ENCODE data around the gene DAPK2. TPM values are rescaled to one million over a fixed set of nuclear protein-coding genes. Genes with fewer than 3 reads are reported as not detected.
A peak's percentile ranks its signal among the peaks of the same experiment; 100 is the strongest.

DAPK2 gene
- total RNA-seq, 1 donor from 2014 or later: 0.88 TPM

DNA sequence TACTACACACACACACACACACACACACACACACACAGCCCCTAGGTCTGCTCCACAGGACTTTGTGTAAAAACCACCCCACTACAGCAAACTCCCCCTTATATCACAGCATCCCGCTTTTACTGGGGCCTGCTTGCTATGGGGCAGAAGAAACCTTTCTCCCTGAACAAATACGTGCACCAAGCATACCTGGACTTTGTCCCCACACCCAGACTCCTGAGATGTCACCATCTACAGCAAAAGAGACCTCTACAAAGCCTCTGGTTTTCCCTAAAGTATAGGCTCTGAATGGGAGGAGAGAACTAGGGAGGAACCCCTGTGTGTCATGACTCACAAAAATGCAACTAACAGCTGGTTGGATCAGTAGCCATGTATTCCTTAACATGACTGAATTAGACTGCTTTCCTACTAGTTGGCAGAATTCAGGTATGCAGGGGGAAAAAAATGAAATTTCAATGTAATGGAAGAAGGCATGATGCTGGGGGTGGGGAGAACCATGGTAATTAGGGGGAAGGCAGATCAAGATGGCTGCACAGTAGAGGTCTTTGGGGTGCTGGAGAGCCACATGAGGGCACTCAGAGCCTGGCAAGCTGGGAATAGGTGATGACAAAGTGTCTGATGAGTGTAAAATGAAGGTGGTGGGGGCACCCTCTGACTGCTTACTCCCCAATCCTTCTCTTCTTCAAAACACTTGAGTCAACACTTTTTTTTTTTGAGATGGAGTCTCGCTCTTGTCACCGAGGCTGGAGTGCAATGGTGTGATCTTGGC lies 45.9 kb downstream of the DAPK2 start:
- DNase-seq (ENCODE audit: low spot score) (no peak), ATAC-seq (peak; percentile 41)

DNA sequence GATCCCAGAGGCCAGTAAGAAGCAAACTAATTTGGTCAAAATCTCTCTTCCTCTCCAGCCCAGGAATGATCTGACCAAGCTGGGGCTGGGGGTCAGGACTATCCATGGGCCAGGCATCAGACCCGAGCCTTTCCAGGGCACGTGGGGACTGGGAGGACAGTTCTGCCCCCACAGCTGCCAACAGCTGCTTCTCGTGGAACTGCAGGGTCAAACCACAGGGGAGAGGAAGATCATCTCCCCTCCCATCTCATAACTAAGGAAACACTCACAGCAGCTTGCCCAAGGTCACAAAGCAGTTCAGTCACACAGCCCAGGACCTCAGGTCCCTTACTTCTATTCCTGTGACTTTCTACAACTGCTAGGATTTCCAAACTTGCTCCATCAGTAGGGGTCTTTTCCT lies 47.1 kb downstream of the DAPK2 start:
- DNase-seq (ENCODE audit: low spot score) (no peak), ATAC-seq (no peak)

- DNase-seq (ENCODE audit: low spot score): no peak
- ATAC-seq: peak; percentile 12
Measured at GRCh38 chr15:63998489-63998888, 47.8 kb downstream of the DAPK2 start.

DNA sequence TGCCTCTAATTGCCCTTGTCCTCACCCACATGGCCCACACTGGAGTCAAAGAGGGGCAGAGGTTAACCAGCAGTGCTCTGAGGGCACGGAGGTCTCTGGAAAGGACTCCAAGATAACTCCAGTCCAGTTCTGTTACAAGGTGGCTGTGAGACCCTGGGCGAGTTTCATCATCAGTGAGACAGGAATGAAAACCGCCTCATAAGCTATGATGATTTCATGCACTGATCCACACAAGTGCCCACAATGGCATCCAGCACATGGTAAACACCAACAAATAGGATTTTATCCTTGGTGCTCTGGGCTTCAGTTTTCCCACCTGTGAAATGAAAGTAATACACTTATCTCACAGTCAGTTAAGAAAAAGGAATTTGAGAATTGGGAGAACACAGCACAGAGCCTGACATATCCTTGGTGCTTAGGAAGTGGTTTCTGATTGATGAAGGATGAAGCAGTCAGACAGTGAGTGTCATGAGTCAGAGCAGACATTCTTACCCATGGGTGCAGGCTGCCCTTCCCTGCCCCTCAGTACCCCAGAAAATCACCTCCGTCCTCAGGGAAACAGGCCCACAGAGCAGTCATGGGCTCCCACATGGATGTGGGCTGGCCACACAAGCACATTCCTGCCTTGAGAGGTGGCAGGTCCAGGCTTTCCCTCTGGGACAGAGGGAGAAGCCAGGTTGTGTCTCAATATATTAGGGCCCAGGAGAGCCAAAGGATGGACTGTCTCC lies 48.4 kb downstream of the DAPK2 start:
- ATAC-seq: no peak
- no peak for DNase-seq (ENCODE audit: low spot score)

DNA sequence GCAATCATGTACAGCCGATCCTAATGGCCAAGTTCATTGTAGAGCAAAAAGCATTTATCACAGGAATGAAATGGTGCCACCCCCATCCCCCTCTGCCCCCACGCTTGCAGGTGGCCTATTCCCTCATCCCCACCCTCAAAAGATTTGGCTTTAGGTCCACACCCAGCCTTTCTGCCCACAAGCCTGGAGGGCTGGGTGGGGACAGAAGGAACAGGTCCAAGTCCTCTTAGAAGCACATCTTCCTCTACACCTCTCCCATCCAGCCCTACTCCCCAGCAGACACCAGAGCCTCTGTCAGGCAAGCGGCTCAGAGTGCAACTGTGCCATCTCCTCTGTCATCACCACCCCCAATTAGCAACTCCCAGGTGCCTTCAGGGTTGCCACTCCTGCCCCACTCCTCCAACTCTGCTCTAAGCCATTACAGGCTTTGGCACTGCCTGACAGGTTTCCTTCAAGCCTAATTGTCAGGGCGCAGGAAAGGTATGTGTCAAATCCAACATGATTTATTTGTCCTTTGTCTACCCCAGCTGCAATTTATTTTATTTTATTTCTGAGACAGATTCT lies 49.4 kb downstream of the DAPK2 start:
- ATAC-seq (no peak), DNase-seq (ENCODE audit: low spot score) (no peak)

- no peak for ATAC-seq
- no peak for DNase-seq (ENCODE audit: low spot score)
Measured at GRCh38 chr15:63995789-63996188, 50.5 kb downstream of the DAPK2 start.

DNA sequence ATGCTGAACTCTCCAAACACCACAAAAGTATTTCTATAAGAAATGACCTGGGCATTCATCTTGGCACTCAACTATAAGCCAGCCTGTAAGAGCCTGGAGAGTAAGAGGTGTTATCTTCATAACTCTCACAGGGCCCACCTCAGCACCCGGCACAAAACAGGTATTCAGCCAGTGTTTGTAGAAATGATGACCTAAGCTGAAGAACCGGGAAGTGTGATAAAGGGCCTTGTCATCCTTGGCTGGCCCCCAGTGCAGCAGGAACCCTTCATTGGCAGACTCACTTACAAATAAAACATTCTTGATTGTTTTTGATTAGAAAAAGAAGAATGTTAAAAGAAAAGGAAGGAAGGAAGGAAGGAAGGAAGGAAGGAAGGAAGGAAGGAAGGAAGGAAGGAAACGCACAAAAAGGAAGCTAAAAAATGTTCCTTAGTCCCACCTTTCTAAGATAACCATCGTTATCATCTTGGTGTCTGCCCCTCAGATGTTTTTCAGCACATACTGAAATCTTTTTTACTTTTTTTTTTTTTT lies 52.1 kb downstream of the DAPK2 start:
- ATAC-seq (no peak), DNase-seq (ENCODE audit: low spot score) (no peak)

DNA sequence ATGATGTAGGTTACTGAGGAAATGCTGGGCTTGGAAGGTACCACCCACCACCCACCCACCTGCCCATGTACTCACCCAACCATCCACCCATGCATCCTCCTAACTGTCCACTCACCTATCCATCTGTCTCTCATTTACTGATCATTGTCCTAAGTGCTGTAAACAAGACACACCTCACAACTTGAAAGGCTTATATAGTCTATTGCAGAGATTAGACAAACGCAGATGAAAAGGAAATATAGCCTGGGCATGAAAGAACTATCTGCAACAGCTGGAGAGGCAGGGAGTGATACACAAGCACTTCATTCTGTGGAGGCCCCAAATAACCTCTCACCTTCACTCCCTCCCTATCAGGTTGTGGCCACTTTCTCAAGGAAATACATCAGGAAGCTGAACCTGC lies 54.0 kb downstream of the DAPK2 start:
- DNase-seq (ENCODE audit: low spot score): no peak

DNA sequence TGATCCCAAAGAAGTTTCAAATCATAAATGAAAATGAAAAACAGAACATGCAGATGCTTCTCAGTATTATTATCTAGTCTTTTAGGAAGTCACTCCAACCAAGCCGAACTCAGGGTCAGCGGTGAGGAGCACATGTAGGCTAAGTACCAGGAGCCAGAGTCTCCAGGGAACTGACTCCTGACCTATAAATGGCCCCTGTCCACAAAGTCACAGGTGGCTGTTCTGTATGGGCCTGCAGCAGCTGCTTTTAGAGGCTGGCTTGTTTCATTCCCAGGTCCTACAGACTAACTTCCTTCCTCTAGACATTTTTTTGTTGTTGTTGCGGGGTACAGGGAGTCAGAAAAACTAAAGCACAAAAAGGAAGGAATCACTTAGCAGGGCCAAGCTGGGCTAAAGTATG lies 54.6 kb downstream of the DAPK2 start:
- DNase-seq (ENCODE audit: low spot score): no peak
- ATAC-seq: no peak

More for the DNA sequence above, 54.0 kb downstream of the DAPK2 start:
- no peak for ATAC-seq

DNA sequence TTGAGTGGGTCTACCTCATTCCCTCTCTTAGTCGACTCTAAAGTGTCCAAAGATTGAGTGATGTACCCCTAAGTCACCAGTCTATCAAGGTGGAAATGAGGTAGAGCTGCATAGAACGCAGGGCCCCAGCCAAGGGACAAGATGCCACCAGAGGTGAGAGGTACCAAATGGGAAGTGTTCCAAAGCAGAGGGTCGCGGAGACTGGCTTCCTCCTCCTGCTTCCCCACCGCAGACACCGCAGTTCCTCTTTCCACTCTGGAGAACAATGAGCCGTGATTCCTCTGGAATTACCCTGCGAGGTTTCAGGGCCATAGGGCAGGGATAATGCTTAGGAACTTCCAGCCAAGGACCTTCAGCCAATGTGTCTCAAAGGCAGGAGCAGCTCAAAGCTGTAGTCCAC lies 55.8 kb downstream of the DAPK2 start:
- no peak for DNase-seq (ENCODE audit: low spot score)
- ATAC-seq: peak; percentile 15

GRCh38 chr15:63987796-63988378 lies 58.4 kb downstream of the DAPK2 start:
- DNase-seq (ENCODE audit: low spot score) (no peak), ATAC-seq (no peak)

DNA sequence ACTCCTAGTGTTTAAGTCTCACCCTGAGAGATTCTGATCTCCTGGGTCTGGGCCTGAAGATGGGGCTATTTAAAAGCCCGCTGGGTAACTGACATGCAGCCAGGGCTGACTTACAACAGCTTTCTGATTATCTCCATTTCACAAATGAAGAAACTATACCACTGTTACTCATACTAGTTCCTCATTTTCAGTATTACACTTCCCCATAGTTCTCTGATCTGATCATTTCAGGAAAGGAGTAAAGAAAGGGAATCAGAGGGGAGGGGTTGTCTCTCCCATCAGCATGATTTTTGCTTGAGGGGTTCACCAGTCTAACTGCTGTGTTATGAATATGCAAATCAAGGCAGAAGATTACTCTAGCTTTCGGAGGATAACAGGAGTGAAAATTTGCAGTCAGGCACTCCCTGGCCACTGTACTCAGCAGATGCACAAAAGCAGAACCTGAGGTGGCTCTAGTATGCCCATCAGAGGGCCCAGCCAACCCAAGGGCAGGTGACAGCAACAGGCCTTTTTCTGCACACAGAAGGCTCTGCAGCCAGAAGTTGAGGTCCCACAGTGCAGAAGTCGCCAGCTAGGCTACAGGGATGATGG lies 59.4 kb downstream of the DAPK2 start:
- no peak for DNase-seq (ENCODE audit: low spot score)
- ATAC-seq: no peak

DNA sequence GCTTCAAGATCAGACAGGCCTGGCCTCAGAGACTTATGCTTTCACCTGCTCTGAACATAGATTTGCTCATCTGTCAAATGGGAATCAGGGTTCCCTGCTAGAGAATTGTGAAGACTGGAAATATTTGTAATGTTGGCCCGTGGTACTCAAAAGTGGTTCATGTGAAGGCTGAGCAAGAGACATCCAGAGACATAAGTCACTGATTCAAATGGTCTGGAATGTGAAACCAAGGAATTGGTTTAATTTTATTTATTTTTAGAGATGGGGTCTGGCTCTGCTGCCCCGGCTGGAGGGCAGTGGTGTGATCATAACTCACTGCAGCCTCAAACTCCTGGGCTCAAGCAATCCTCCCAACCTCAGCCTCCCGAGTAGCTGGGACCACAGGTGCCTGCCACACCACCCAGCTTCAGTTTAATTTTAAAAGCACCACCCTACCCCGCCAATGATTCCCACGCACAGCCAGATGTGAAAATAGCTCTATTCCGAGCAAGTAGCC lies 60.1 kb downstream of the DAPK2 start:
- ATAC-seq (no peak), DNase-seq (ENCODE audit: low spot score) (no peak)

DNA sequence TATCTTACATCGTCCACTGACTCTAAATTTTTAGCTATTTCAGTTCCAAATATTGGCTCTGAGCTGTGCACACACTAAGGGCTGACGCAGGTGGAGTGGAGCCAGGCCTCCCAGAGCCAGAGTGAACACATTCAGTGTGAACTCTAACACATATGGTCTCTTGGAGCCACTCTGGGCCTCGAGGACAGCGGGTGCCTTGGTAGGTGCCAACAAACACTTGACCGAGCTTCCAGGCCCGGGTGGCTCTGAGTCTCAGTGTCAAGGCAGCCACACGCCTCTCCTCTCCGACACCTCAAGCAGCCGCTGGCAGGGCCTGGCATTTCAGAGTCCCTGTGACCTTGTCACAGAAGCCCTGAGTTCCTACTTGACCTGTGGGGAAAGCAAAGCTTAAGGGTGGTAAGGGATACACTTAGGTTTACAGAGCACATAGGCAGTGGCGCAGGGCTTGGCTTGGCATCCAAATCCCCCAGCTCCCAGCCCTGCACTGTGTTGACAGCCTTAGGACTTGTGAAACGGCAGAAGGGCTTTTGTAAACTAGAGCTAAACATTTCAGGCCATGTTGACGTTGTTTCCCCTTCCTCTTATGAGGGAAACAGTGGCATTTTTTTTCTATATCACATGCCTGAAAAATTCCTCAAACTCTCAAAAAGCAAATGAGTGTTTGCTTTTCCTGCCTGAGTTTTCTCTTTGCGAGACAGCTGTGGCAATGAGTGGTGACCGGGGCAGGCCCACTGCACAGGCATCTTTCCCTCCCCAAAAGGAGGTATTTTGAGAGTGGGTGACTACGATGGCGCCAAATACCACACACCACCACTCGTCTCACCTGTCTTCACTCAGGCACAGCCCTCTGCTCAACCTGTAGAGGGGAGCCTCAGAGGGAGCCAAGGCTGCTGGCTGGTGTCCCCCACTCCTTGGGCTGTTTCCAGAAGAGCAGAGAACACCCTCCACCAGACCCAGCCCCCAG lies 60.8 kb downstream of the DAPK2 start:
- ATAC-seq: peak; percentile 87
- peak; percentile 70 for DNase-seq (ENCODE audit: low spot score)

DNA sequence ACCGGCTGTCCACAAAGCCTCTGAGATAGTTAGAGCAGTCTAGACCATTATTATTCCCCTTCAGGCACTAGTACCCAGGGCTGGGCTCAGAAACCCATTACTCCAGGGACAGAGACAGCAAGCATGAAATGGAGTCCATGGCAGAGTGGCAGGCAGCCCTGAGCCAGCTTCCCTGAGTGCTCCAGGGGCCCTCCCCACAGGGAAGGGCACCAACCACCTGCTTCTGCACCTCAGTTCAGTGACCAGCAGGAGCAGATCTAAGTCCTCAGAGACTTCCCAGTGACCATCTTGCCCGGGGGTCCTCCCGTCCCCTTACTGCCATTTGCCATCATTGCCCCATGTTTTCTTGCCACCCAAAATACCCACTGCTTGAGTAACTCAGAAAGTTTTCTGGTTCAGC lies 62.0 kb downstream of the DAPK2 start:
- no peak for ATAC-seq
- DNase-seq (ENCODE audit: low spot score): no peak

- peak; percentile 35 for DNase-seq (ENCODE audit: low spot score)
- no peak for ATAC-seq
Measured at GRCh38 chr15:63983061-63983711, 63.1 kb downstream of the DAPK2 start.

- ATAC-seq (no peak), DNase-seq (ENCODE audit: low spot score) (peak; percentile 24)
Measured at GRCh38 chr15:63982381-63982854, 63.9 kb downstream of the DAPK2 start.

- DNase-seq (ENCODE audit: low spot score): peak; percentile 32
Measured at GRCh38 chr15:63981596-63982320, 64.5 kb downstream of the DAPK2 start.

More at GRCh38 chr15:63981596-63982320, 64.5 kb downstream of the DAPK2 start:
- ATAC-seq: no peak
